ENCODE data around the gene UROD.
"Not testable (repeated sequence)": the region's sequence is repeated elsewhere in the genome, so short reads cannot be mapped to it uniquely, and the experiment has no call there.

Gene UROD

DNA sequence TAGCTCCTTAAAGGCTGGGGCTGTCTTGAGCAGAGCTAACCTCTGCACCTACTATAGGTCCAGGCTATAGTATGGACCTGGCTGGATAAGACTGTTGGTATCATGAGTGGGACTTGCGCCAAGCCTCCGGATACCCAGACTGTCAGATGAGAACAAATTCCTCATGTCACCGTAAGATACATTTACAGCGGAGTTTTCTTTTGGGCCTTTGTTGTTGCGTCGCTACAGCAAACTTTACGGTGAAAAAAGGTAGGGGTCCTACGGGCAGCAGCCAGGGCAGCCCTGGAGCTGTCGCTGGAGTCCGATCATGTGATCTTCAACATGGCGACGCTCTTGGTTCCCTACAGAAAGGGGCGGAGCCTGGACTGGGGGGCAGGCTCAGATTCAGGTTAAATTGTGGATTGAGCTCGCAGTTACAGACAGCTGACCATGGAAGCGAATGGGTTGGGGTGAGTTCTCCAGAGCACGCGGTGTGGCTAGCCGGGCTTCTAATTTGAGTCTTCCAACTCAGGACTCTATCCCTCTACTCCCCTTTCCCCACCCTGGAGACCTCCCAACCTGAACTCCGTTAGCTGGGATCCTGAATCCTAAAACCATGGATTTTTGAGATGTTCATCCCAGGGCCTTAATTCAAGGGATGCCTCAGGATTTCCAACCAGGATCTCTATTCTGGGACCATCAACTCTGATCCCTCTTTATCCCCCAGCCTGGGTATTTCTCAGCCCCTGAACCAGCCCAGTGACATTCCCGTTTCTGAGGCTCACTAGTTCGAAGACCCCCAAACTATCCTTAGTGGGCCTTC lies at the start of gene UROD:
Gene UROD, plus strand, starts transcription at position 418 of the 802 bp plus-strand sequence. Its CDS starts 12 bp downstream, at position 430.
- FAIRE-seq: peak; percentile 96

DNA sequence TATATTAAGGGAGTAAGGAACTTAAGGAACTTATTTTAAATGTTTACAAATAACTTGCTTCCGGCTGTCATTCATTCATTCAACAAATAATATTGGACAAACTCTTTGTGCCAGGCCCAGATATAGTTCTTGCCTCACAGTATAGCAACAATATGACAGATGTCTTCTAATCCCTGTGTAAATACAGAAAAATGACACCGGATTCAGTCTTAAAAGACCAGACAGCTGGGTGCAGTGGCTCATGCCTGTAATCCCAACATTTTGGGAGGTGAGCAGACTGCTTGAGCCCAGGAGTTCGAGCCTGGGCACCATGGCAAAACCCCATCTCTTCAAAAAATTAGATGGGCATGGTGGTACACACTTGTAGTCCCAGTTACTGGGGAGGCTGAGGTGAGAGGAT lies 49.3 kb upstream of the UROD start:
- FAIRE-seq: no peak

DNA sequence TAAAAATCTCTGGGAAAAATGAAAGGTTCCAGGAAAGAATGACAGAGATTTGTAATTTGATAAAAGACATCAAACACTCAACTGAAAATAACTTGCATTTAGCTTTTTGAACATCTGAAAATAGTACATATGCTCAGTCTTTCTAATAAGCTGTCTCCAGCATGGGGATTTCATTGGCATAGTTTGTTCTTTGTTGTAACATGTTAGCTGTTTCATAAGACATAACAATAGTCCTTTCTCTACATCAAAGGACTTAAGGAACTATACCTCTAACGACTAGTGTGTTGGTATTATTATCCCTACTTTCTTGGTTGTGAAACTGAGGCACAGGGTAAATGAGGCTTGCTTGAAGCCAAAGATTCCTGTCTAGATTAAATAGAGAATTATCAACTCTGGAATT lies 47.7 kb upstream of the UROD start:
- no peak for FAIRE-seq

DNA sequence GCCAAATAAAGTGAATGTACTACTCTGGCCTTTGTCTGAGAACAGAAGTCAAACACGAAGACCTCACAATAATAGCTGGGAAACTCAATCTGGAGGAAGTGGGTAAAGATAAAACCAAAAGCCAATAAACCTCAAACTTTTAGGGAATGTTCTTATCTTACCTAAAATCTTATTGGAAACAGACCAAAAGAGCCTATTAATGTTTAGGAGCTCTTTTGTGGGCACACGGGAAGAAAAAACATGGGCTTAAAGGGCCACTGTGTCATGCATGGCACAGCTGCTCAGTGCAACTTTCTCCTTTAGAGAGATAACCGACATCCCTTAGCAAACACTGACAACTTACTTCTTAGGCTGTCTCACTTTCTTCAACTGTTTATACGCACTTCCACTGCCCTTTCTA lies 41.7 kb upstream of the UROD start:
- no peak for FAIRE-seq

- no peak for FAIRE-seq
Measured at GRCh38 chr1:44973645-44974044, 38.4 kb upstream of the UROD start.

DNA sequence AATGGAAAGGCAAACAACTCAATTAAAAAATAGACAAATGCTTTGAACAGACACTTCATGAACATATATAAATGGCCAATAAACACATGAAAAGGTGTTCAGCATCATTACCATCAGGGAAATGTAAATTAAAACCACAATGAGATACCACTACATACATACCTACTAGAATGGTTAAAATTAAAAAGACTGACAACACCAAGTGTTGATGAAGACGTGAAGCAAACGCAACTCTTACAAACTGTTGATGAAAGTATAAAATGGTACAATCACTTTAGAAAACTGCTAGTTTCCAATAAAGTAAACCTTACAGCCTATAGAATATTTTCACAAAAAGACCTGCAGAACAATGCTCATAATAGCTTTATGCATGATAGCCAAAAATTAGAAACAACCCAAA lies 35.8 kb upstream of the UROD start:
- no peak for FAIRE-seq

DNA sequence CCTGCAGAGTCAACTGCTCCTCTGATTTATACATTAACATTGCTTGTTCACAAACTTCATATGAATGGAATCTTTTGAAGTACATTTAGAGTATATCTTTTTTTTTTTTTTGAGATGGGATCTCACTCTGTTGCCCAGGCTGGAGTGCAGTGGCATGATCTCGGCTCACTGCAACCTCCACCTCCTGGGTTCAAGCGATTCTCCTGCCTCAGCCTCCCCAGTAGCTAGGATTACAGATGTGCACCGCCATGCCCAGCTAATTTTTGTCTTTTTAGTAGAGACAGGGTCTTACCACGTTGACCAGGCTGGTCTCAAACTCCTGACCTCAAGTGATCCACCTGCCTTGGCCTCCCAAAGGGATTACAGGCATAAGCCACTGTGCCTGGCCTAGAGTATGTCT lies 34.7 kb upstream of the UROD start:
- FAIRE-seq: not testable (repeated sequence)

GRCh38 chr1:44985747-44986359 lies 26.2 kb upstream of the UROD start:
- FAIRE-seq: no peak

- FAIRE-seq: no peak
Measured at GRCh38 chr1:44988531-44989156, 23.4 kb upstream of the UROD start.

DNA sequence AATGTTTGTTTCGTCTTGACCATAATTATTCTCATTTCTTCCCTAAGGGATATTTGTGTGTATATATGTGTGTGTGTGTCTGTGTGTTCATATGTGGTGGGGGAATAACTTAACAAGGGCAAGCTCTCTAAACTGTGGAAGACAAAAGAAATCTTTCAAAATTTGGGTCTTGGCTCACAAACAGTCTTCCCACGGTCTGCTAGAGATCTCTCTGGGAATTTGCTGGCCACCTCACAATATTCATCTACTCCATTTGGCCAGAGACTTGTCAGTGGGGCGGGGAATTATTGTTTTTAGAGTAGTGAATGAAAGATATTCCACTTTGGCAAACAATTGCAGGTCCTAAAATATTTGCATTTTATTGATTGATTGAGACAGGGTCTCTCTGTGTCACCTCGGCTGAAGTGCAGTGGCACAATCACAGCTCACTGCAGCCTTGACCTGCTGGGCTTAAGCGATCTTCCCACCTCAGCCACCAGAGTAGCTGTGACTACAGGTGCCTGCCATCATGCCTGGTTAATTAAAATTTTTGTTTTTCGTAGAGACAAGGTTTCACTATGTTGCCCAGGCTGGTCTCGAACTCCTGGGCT lies 17.6 kb upstream of the UROD start:
- FAIRE-seq: no peak

- FAIRE-seq: no peak
Measured at GRCh38 chr1:44995467-44996238, 16.4 kb upstream of the UROD start.

DNA sequence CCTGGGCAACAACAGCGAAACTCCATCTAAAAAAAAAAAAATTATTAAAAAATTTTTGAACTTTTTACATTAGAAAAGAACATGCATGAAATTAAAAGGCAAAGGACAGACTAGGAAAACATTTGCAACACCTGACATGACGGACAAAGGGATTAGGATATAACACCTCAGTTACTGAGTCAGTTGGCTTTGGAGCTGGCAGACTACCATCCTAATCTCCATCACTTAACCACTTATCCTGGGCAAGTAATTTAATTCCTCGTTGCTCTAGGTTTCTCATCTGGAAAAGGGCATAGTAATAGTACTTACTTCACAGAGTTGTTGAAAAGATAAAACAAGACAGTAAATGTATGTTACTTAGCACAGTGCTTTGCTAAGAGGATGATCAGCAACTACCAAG lies 12.8 kb upstream of the UROD start:
- no peak for FAIRE-seq

DNA sequence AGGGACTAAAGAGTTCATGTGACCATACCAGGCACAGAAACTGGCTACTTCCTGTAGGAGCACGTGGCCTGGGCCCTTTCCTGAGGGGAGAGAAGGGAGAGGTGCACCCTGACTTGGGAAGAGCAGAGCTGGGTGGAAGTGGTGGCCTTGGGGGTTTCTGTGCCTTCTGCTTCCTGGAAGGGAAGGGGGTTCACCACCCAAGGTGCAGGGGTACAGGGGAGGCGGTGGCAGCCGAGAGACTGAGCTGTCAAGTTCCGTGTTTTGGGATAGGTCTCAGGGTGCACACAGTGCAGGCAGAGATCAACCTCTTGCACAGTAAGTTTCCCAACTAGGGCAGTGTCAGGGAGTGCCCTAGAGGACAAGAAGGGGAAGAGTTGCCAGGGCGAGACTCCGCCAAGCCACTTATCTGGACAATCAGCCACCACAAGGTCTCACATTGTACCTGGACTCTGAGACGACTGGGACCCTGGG lies 11.0 kb upstream of the UROD start:
- FAIRE-seq: no peak

DNA sequence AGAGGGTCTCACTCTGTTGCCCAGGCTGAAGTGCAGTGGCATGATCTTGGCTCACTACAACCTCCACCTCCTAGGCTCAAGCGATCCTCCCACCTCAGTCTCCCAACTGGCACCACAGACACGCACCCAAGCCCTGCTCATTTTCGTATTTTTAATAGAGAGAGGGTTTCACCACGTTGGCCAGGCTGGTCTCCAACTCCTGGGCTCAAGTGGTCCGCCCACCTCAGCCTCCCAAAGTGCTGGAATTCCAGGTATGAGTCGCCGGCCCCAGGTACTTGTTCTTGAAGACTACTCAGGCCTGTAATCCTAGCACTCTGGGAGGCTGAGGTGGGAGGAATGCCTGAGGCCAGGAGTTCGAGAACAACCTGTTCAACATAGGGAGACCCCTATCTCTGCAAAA lies 10.5 kb upstream of the UROD start:
- not testable (repeated sequence) for FAIRE-seq

- no peak for FAIRE-seq
Measured at GRCh38 chr1:45002650-45003645, 9.1 kb upstream of the UROD start.

DNA sequence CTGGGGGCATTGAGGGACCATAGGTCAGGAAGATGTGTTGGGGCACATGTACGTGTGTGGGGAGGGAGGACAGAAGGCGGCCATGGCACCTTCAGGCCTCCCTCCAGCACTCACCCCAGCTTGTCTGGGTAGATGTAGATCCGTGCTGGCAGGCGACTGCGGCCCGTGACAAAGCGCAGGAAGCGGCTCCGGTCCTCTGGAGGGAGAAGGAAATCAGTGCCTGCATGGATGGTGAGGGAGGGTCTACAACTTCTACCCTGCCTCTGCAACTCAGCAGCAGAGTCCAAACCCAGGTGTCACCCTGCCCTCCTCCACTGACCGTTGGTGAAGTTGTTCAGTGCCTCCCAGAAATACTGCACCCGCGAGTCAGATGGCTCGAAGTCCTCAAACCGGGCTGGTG lies 8.3 kb upstream of the UROD start:
- no peak for FAIRE-seq

DNA sequence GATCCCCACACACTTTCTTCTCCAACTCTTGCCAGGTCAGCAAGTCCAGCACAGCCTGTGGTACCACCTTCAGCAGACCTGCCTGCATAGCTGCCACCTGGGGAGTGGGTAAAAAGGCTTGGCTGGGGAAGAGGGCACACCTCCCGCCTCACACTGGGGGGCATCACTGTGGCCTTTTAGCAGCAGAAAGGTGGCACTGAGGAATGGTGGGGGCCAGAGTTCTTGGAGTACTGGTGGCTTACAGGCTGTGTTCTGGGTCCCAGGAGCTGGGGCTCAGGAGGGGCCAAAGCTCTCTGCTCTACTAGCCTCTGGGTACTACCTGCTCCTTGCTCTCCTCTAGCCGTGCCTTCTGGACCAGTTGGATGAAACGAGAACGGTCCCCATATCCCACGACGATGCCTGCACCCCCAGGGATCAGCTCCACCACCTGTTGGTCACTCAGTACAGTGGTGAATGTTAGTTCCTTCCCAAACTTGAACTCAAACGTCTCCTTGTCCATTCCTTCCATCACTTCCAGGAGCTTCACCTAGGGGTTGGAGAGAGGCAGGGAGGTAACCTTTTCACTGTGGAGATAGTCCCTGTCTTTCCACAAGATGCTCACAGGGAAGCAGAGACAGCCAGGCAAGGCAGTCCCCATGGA lies 7.7 kb upstream of the UROD start:
- no peak for FAIRE-seq

DNA sequence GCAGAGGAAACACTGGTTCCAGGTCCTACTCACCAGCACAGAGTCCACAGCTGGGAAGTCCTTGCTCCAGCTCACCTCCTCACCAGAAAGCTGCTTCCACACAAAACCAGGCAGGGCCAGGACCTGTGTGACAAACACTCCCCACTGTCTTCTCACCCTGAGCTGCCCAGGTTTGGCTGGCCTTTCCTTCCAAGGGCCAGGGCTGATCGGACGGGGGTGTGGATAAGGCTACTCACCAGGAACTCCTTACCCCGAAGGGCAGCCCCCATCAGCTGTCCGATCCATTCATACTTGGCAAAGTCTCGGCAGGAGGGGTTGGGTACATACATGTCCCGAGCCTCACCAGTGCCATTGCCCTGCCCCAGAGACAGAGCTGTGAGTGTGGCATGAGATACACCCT lies 6.3 kb upstream of the UROD start:
- no peak for FAIRE-seq

DNA sequence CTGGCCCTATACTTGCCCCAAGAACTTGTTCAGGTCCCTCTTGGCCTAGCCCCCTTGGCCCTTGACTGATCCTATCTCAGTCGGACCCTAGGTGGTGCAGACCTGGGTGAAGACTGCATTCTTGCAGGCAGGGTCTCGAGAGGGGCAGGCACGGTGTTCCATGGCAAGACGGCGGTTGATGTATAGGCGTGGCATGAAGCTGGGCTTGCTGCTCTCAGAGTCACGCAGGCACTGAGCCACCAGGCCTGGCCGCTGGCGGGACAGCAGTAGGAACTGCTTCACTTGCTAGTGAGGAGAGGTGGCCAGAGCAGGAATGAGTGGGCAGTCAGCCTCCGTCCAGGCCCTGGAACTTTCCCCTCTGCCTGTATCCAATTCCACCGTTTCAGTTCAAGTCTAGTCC lies 4.7 kb upstream of the UROD start:
- FAIRE-seq: no peak

- FAIRE-seq: no peak
Measured at GRCh38 chr1:45008076-45008475, 4.0 kb upstream of the UROD start.

GRCh38 chr1:45008516-45008915 lies 3.5 kb upstream of the UROD start:
- no peak for FAIRE-seq
